HCT116 (cell line): Measurements from ENCODE around the gene ABRACL. TPM values are rescaled to one million over a fixed set of nuclear protein-coding genes. Genes with fewer than 3 reads are reported as not detected.
"Not testable (repeated sequence)": the region's sequence is repeated elsewhere in the genome, so short reads cannot be mapped to it uniquely, and the experiment has no call there.

Experiments used
- ATAC-seq: fragments of 200-7000 bp; cut with Tn5 transposase; 2 replicates; pipeline ENCODE4 v1.9.1; 2020; ENCODE audit warnings: mild to moderate bottlenecking, moderate library complexity
- BruUV-seq: library from RNA; stranded (reverse); fragments of 400-500 nt; replicated peaks from 2 replicates; lab custom pipeline; 2021; lab: Mats Ljungman, UMichigan
- CTCF ChIA-PET: fragments of 300-600 bp; sonication (Branson Sonifier 250); formaldehyde crosslinking; loops from one replicate; lab custom pipeline; 2021; ENCODE audit warnings: antibody characterized with exemption; lab: Charles Lee
- POLR2A ChIA-PET: fragments of 300-600, 350-600 bp; sonication (Branson Sonifier 250); formaldehyde crosslinking; loops from one replicate; lab custom pipeline; 2021; ENCODE audit warnings: antibody characterized with exemption; lab: Charles Lee
- RAD21 ChIA-PET, 2 experiments: fragments of 300-600 bp; sonication (Branson Sonifier 250); formaldehyde crosslinking; loops; one replicate each; lab custom pipeline; 2023; ENCODE audit warnings: low total read pairs in 2 of 2; ENCODE audit not compliant: uncharacterized antibody in 2 of 2, unreplicated experiment in 2 of 2, low non-redundant PET in 1 of 2; lab: Charles Lee
- DNase-seq: peaks from one replicate; pipeline ENCODE4 v3.0.0-alpha.2; 2010; ENCODE audit warnings: low read depth, low spot score
- H2AFZ ChIP-seq: fragments of 200-600 bp; shearing (Covaris generic), sonication (generic); 2 replicates; pipeline ENCODE4 v1.6.1; 2017; ENCODE audit warnings: low read depth, mixed run types, mixed read lengths, antibody characterized with exemption, low read length; ENCODE audit not compliant: poor library complexity, severe bottlenecking
- H3K27ac ChIP-seq: 2 replicates; pipeline ENCODE4 v1.5.1; 2012; ENCODE audit warnings: low read depth, low read length
- H3K27me3 ChIP-seq: fragments of 200-600 bp; sonication (generic); 2 replicates; pipeline ENCODE4 v1.6.1; 2016; ENCODE audit warnings: mixed run types, low read length, mixed read lengths; ENCODE audit not compliant: insufficient read depth
- H3K36me3 ChIP-seq, 2 experiments: fragments of 200-500 bp in 1 of 2; fragments of 200-600 bp in 1 of 2; sonication (Bioruptor generic) in 1 of 2; sonication (generic) in 1 of 2; 2 replicates each; pipeline versions ENCODE4 v1.5.1 to v1.6.1; 2014 to 2016; ENCODE audit warnings: low read length in 2 of 2, inconsistent platforms in 1 of 2, mixed read lengths in 1 of 2, mixed run types in 1 of 2; ENCODE audit not compliant: insufficient read depth in 2 of 2, control insufficient read depth in 1 of 2
- H3K4me1 ChIP-seq, 2 experiments: fragments of 200-600 bp in 1 of 2; sonication (generic) in 1 of 2; 2 replicates each; pipeline versions ENCODE4 v1.5.1 to v1.6.1; 2012 to 2017; ENCODE audit warnings: low read length in 2 of 2, inconsistent platforms in 1 of 2, mild to moderate bottlenecking in 1 of 2, mixed read lengths in 1 of 2, mixed run types in 1 of 2, moderate library complexity in 1 of 2; ENCODE audit not compliant: insufficient read depth in 2 of 2, control insufficient read depth in 1 of 2
- H3K4me2 ChIP-seq: fragments of 200-600 bp; sonication (generic); 2 replicates; pipeline ENCODE4 v1.6.1; 2017; ENCODE audit warnings: mixed run types, low read length, mixed read lengths
- H3K4me3 ChIP-seq, 2 experiments: fragments of 200-600 bp in 1 of 2; sonication (generic) in 1 of 2; replicated peaks in 1 of 2; 2 replicates each; pipeline ENCODE4 v1.5.1; 2011 to 2016; ENCODE audit warnings: low read length in 2 of 2, control low read depth in 1 of 2, low read depth in 1 of 2, mild to moderate bottlenecking in 1 of 2, mixed read lengths in 1 of 2, mixed run types in 1 of 2
- H3K79me2 ChIP-seq: fragments of 200-600 bp; sonication (generic); 2 replicates; pipeline ENCODE4 v1.6.1; 2017; ENCODE audit warnings: mild to moderate bottlenecking, mixed run types, low read length, moderate library complexity, mixed read lengths; ENCODE audit not compliant: insufficient read depth
- H3K9ac ChIP-seq: fragments of 200-600 bp; sonication (generic); 2 replicates; pipeline ENCODE4 v1.6.1; 2016; ENCODE audit warnings: low read length, mixed read lengths
- H3K9me2 ChIP-seq: fragments of 200-600 bp; sonication (generic), shearing (Covaris generic); 2 replicates; pipeline ENCODE4 v1.6.1; 2017; ENCODE audit warnings: mixed run types, mild to moderate bottlenecking, moderate library complexity; ENCODE audit not compliant: insufficient read depth
- H3K9me3 ChIP-seq, 2 experiments: fragments of 200-500 bp in 1 of 2; fragments of 200-600 bp in 1 of 2; sonication (Bioruptor generic) in 1 of 2; sonication (generic) in 1 of 2; 2 replicates each; pipeline ENCODE4 v1.6.1; 2014 to 2017; ENCODE audit warnings: low read length in 2 of 2, mixed read lengths in 2 of 2, inconsistent platforms in 1 of 2, low read depth in 1 of 2, mild to moderate bottlenecking in 1 of 2, mixed run types in 1 of 2, moderate library complexity in 1 of 2; ENCODE audit not compliant: control insufficient read depth in 1 of 2, insufficient read depth in 1 of 2
- H4K20me1 ChIP-seq: fragments of 200-600 bp; sonication (generic), shearing (Covaris generic); 2 replicates; pipeline ENCODE4 v1.6.1; 2017; ENCODE audit warnings: mixed run types, mild to moderate bottlenecking, moderate library complexity; ENCODE audit not compliant: insufficient read depth
- CBX3 ChIP-seq: IDR thresholded peaks from 2 replicates; pipeline ENCODE4 v1.6.1; 2012; ENCODE audit warnings: low read depth
- EGR1 ChIP-seq: IDR thresholded peaks from 2 replicates; pipeline ENCODE4 v1.6.1; 2012; ENCODE audit warnings: low read depth
- ELF1 ChIP-seq: IDR thresholded peaks from 2 replicates; pipeline ENCODE4 v1.6.1; 2012; ENCODE audit warnings: low read depth, borderline replicate concordance
- EZH2 ChIP-seq: fragments of 200-600 bp; sonication (generic); IDR thresholded peaks from 2 replicates; pipeline ENCODE4 v1.6.1; 2017; ENCODE audit warnings: antibody characterized with exemption, mixed run types
- POLR2A ChIP-seq: IDR thresholded peaks from 2 replicates; pipeline ENCODE4 v1.7.0; 2011; ENCODE audit warnings: borderline replicate concordance; ENCODE audit not compliant: insufficient read depth, insufficient read length; ENCODE audit errors: extremely low read depth
- SP1 ChIP-seq: IDR thresholded peaks from 2 replicates; pipeline ENCODE4 v1.6.1; 2012; ENCODE audit warnings: low read depth
- SRF ChIP-seq: IDR thresholded peaks from 2 replicates; pipeline ENCODE4 v1.6.1; 2012; ENCODE audit warnings: low read depth
- TCF7L2 ChIP-seq: IDR thresholded peaks from 2 replicates; pipeline ENCODE4 v1.7.0; 2011; ENCODE audit warnings: borderline replicate concordance, inconsistent platforms; ENCODE audit not compliant: insufficient read depth, insufficient read length; ENCODE audit errors: extremely low read depth
- YY1 ChIP-seq: IDR thresholded peaks from 2 replicates; pipeline ENCODE4 v1.6.1; 2011; ENCODE audit warnings: low read length, low read depth, moderate library complexity, mild to moderate bottlenecking; ENCODE audit not compliant: insufficient replicate concordance; ENCODE audit errors: extremely low read depth
- ZFX ChIP-seq: fragments of 450-650 bp; IDR thresholded peaks from 2 replicates; pipeline ENCODE4 v1.6.1; 2017
- ZNF274 ChIP-seq: fragments of 200-500 bp; sonication (Bioruptor generic); IDR thresholded peaks from 2 replicates; pipeline ENCODE4 v1.6.1; 2014; ENCODE audit warnings: mild to moderate bottlenecking, low read depth, low read length, inconsistent platforms
- intact Hi-C: fragments of 100-400 bp; cut with micrococcal nuclease; formaldehyde crosslinking; loops from 2 replicates; pipeline ENCODE4 v1.10.0; 2022
- total RNA-seq: library from RNA; stranded (reverse); gene quantifications from one replicate; pipeline ENCODE4 v1.2.1, GENCODE V29; 2021; ENCODE audit not compliant: unreplicated experiment
- TF ChIP-seq, protein P1 (sequence below): IDR thresholded peaks from 2 replicates; pipeline ENCODE4 v1.6.1; 2012
- TF ChIP-seq, protein P2 (sequence below): IDR thresholded peaks from 2 replicates; pipeline ENCODE4 v1.6.1; 2012
- TF ChIP-seq, protein P3 (sequence below): IDR thresholded peaks from 2 replicates; pipeline ENCODE4 v1.6.1; 2012; ENCODE audit warnings: low read depth
- TF ChIP-seq, protein P4 (sequence below), 3 experiments: fragments of 200-600 bp in 1 of 3; sonication (generic) in 1 of 3; IDR thresholded peaks in 2 of 3; conservative IDR thresholded peaks in 1 of 3; 2 replicates each; pipeline ENCODE4 v1.5.1; 2012 to 2017; ENCODE audit warnings: low read depth in 2 of 3, low read length in 2 of 3, antibody characterized with exemption in 1 of 3, borderline replicate concordance in 1 of 3, control low read depth in 1 of 3, mild to moderate bottlenecking in 1 of 3, mixed read lengths in 1 of 3, mixed run types in 1 of 3, moderate library complexity in 1 of 3; ENCODE audit not compliant: insufficient read depth in 1 of 3

Gene ABRACL
- total RNA-seq, 1 experiment from 2014 or later: 47.4 TPM

DNA sequence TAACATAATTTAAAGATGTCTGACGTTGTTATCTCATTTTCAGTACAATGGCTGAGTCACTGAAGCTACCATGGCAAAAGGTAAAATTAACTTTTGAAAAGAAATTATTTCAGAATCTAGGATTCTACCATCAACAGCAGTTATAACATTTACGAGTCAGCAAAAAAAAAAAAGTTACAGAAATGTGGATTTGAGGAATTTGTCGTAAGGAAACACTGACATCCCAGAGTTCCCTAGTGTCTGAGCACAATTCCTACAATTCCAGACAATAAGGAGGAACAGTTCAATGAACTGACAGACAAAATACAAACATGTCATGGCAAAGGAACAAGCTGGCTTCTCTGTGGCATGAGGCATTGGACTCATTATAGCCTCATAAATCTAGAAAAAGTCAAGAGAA is 19.1 kb downstream of the ABRACL start:
- Histone ChIP-seq H3K9me2 (no peaks in the 10 kb centered on the region), H3K79me2 (no peaks in the 10 kb centered on the region), H3K36me3 (peaks cover 0 to 1% of the 10 kb centered on the region in 2 experiments; a peak in 1 of 4 replicates), H3K27me3 (no peaks in the 10 kb centered on the region), H2AFZ (no peak overlapping the region), H3K4me3 (no peak overlapping the region), H3K9me3 (no peaks in the 10 kb centered on the region), H3K4me2 (no peak overlapping the region), H3K27ac (no peak overlapping the region), H3K9ac (no peak overlapping the region), H4K20me1 (no peaks in the 10 kb centered on the region), H3K4me1 (no peaks in the 10 kb centered on the region)
- DNase-seq (no peak), ATAC-seq (no peak)
- RAD21 ChIA-PET: no interaction called here
- POLR2A ChIA-PET: no interaction called here
- TF ChIP-seq TCF7L2 (no peak), POLR2A (no peak), CBX3 (no peak), ZFX (no peak), ZNF274 (no peak), SP1 (no peak), ELF1 (no peak), YY1 (no peak), EZH2 (no peak), EGR1 (no peak), SRF (no peak)
- TF ChIP-seq, protein P1, sequence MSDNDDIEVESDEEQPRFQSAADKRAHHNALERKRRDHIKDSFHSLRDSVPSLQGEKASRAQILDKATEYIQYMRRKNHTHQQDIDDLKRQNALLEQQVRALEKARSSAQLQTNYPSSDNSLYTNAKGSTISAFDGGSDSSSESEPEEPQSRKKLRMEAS: no peak
- TF ChIP-seq, protein P2, sequence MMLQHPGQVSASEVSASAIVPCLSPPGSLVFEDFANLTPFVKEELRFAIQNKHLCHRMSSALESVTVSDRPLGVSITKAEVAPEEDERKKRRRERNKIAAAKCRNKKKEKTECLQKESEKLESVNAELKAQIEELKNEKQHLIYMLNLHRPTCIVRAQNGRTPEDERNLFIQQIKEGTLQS: no peak
- TF ChIP-seq, protein P3, sequence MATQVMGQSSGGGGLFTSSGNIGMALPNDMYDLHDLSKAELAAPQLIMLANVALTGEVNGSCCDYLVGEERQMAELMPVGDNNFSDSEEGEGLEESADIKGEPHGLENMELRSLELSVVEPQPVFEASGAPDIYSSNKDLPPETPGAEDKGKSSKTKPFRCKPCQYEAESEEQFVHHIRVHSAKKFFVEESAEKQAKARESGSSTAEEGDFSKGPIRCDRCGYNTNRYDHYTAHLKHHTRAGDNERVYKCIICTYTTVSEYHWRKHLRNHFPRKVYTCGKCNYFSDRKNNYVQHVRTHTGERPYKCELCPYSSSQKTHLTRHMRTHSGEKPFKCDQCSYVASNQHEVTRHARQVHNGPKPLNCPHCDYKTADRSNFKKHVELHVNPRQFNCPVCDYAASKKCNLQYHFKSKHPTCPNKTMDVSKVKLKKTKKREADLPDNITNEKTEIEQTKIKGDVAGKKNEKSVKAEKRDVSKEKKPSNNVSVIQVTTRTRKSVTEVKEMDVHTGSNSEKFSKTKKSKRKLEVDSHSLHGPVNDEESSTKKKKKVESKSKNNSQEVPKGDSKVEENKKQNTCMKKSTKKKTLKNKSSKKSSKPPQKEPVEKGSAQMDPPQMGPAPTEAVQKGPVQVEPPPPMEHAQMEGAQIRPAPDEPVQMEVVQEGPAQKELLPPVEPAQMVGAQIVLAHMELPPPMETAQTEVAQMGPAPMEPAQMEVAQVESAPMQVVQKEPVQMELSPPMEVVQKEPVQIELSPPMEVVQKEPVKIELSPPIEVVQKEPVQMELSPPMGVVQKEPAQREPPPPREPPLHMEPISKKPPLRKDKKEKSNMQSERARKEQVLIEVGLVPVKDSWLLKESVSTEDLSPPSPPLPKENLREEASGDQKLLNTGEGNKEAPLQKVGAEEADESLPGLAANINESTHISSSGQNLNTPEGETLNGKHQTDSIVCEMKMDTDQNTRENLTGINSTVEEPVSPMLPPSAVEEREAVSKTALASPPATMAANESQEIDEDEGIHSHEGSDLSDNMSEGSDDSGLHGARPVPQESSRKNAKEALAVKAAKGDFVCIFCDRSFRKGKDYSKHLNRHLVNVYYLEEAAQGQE: no peak
- TF ChIP-seq, protein P4, sequence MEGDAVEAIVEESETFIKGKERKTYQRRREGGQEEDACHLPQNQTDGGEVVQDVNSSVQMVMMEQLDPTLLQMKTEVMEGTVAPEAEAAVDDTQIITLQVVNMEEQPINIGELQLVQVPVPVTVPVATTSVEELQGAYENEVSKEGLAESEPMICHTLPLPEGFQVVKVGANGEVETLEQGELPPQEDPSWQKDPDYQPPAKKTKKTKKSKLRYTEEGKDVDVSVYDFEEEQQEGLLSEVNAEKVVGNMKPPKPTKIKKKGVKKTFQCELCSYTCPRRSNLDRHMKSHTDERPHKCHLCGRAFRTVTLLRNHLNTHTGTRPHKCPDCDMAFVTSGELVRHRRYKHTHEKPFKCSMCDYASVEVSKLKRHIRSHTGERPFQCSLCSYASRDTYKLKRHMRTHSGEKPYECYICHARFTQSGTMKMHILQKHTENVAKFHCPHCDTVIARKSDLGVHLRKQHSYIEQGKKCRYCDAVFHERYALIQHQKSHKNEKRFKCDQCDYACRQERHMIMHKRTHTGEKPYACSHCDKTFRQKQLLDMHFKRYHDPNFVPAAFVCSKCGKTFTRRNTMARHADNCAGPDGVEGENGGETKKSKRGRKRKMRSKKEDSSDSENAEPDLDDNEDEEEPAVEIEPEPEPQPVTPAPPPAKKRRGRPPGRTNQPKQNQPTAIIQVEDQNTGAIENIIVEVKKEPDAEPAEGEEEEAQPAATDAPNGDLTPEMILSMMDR (IDR thresholded peaks at IDR 0.05 in 2 of 3, conservative IDR thresholded peaks at IDR 0.05 in 1 of 3; ENCODE audit: borderline replicate concordance in 1 of 3, insufficient read depth in 1 of 3, low read depth in 2 of 3, low read length in 2 of 3): no peak
- TF ChIP-seq, all 23 proteins: peak for 0
- CTCF ChIA-PET: no interaction called here
- intact Hi-C loops: no loop called here
- no TSS peak for BruUV-seq

DNA sequence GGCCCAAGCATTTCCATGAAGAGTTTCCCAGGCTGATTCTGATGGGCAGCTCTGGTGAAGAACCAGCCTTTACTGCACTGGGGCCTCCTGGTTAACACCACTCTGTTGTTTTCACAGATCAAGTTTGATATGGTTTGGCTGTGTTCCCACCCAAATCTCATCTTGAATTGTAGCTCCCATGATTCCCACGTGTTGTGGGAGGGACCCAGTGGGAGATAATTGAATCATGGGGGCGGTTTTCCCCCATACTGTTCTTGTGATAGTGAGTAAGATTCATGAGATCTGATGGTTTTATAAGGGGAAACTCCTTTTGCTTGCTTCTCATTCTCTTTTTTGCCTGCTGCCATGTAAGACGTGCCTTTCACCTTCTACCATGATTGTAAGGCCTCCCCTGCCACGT is 20.4 kb downstream of the ABRACL start:
- H3K4me3 ChIP-seq, CTCF ChIA-PET, BruUV-seq, H3K4me1 ChIP-seq, H3K4me2 ChIP-seq, H3K9me3 ChIP-seq, H3K79me2 ChIP-seq, H3K27me3 ChIP-seq, ATAC-seq, H3K9me2 ChIP-seq, H3K36me3 ChIP-seq, RAD21 ChIA-PET, POLR2A ChIA-PET, DNase-seq, H3K27ac ChIP-seq, intact Hi-C loops, H3K9ac ChIP-seq, H2AFZ ChIP-seq, H4K20me1 ChIP-seq: not testable (repeated sequence)
